Measurements from ENCODE around the gene POLR1A. TPM values are rescaled to one million over a fixed set of nuclear protein-coding genes. Genes with fewer than 3 reads are reported as not detected.

POLR1A gene
- total and polyA plus RNA-seq, 2 experiments from 2014 or later = 6.3 to 19.0 TPM

DNA sequence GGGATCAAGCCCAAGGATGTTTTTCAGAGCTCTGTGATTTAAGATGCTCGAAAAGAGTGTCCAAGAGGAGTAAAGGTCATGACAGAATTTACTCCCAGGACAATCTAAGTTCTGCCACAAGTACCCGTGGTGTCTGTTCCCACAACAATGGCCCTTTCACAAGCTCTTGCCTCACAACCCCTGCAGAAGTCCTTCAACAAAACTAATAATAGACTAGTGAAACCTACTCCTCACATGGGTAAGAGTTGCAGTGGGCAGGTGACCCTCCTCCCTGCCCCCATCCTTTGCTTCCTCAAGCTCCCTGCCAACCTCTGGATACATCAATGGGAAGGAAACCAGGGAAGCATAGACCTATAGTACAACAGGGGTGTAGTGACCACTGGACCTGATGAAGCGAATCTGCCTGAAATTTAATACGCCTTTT is 35.3 kb upstream of the POLR1A start:
- WGBS (ENCODE audit: low lambda C conversion rate, missing lambda C conversion rate) = 92% methylated on average over 4 of the region's 4 CpGs
- Histone ChIP-seq H3K79me2 (no peaks in the 10 kb centered on the region), H3K4me3 (no peak overlapping the region), H3K27ac (no peak overlapping the region), H3K4me2 (no peak overlapping the region), H2AFZ (no peak overlapping the region), H3K36me3 (replicated peaks; ENCODE audit: insufficient read depth, low read depth) (peaks cover 4% of the 10 kb centered on the region), H3K9me2 (replicated peaks; ENCODE audit: insufficient read depth) (no peaks in the 10 kb centered on the region), H3K4me1 (ENCODE audit: insufficient read depth) (no peaks in the 10 kb centered on the region), H3K27me3 (no peaks in the 10 kb centered on the region), H3K9me3 (ENCODE audit: low read depth) (no peaks in the 10 kb centered on the region), H4K20me1 (ENCODE audit: insufficient read depth, poor library complexity, severe bottlenecking) (no peaks in the 10 kb centered on the region)
- TF ChIP-seq EZH2phosphoT487 (IDR thresholded peaks at IDR 0.05; ENCODE audit: low read depth, severe bottlenecking, unreplicated experiment) (no peak), EZH2 (IDR thresholded peaks at IDR 0.05; ENCODE audit: borderline replicate concordance) (no peak)
- TF ChIP-seq, protein P1, sequence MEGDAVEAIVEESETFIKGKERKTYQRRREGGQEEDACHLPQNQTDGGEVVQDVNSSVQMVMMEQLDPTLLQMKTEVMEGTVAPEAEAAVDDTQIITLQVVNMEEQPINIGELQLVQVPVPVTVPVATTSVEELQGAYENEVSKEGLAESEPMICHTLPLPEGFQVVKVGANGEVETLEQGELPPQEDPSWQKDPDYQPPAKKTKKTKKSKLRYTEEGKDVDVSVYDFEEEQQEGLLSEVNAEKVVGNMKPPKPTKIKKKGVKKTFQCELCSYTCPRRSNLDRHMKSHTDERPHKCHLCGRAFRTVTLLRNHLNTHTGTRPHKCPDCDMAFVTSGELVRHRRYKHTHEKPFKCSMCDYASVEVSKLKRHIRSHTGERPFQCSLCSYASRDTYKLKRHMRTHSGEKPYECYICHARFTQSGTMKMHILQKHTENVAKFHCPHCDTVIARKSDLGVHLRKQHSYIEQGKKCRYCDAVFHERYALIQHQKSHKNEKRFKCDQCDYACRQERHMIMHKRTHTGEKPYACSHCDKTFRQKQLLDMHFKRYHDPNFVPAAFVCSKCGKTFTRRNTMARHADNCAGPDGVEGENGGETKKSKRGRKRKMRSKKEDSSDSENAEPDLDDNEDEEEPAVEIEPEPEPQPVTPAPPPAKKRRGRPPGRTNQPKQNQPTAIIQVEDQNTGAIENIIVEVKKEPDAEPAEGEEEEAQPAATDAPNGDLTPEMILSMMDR (IDR thresholded peaks at IDR 0.05; ENCODE audit: poor library complexity) = no peak
- no peak for DNase-seq (ENCODE audit: low spot score)

GRCh38 chr2:86139981-86140380 is 34.3 kb upstream of the POLR1A start:
- H3K9me3 ChIP-seq (ENCODE audit: low read depth) = no peaks in the 10 kb centered on the region
- H3K4me2 ChIP-seq = no peak overlapping the region
- peaks cover 9% of the 10 kb centered on the region for H3K36me3 ChIP-seq (replicated peaks; ENCODE audit: insufficient read depth, low read depth)
- TF ChIP-seq EZH2 (IDR thresholded peaks at IDR 0.05; ENCODE audit: borderline replicate concordance) (no peak), EZH2phosphoT487 (IDR thresholded peaks at IDR 0.05; ENCODE audit: low read depth, severe bottlenecking, unreplicated experiment) (no peak)
- TF ChIP-seq, protein P1 (IDR thresholded peaks at IDR 0.05; ENCODE audit: poor library complexity) = no peak
- no peak overlapping the region for H2AFZ ChIP-seq
- H3K4me1 ChIP-seq (ENCODE audit: insufficient read depth) = no peaks in the 10 kb centered on the region
- DNase-seq (ENCODE audit: low spot score) = no peak
- H3K9me2 ChIP-seq (replicated peaks; ENCODE audit: insufficient read depth) = no peaks in the 10 kb centered on the region
- H3K4me3 ChIP-seq = no peak overlapping the region
- H4K20me1 ChIP-seq (ENCODE audit: insufficient read depth, poor library complexity, severe bottlenecking) = no peaks in the 10 kb centered on the region
- H3K27ac ChIP-seq = no peak overlapping the region
- no peaks in the 10 kb centered on the region for H3K79me2 ChIP-seq
- no peaks in the 10 kb centered on the region for H3K27me3 ChIP-seq
- WGBS (ENCODE audit: low lambda C conversion rate, missing lambda C conversion rate) = 99% methylated on average over 4 of the region's 4 CpGs

DNA sequence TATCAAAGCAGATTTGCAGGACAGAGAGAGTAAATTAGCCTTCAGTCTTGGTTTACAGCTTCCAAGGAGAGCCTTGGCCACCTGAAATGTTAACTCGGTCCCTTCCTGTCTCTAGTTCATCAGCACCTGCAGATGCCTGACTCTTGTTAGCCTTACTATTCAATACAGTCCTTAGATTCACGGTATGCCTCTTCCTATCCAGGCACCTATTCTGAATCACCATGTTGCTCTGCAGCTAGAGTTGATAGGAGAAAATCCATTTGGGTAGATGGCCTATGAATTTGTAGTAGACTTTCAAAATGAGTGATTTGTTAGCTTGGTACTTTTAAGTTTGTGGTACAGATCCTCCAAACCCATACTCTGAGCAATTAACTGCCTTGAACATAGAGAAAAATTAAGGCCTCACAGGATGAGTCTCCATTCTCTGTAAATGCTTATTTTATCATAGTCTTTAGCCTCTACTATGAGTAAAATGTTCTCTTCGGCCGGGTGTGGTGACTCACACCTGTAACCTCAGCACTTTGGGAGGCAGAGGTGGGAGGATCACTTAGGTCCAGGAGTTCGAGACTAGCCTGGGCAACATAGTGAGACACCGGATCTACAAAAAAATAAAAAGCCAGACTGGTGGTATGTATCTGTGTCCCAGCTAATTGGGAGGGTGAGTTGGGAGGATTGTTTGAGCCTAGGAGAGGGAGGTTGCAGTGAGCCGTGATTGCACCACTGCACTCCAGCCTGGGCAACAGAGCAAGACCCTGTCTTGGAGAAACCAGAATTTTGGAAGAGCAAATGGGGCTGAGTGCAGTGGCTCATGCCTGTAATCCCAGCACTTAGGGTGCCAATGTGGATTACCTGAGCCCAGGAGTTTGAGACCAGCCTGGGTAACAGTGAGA is 33.3 kb upstream of the POLR1A start:
- Histone ChIP-seq H3K79me2 (no peaks in the 10 kb centered on the region), H4K20me1 (ENCODE audit: insufficient read depth, poor library complexity, severe bottlenecking) (no peaks in the 10 kb centered on the region), H3K9me2 (replicated peaks; ENCODE audit: insufficient read depth) (no peaks in the 10 kb centered on the region), H3K4me1 (ENCODE audit: insufficient read depth) (no peaks in the 10 kb centered on the region), H3K4me2 (no peak overlapping the region), H3K4me3 (no peak overlapping the region), H3K27ac (no peak overlapping the region), H3K27me3 (no peaks in the 10 kb centered on the region), H3K36me3 (replicated peaks; ENCODE audit: insufficient read depth, low read depth) (peaks cover 10% of the 10 kb centered on the region), H3K9me3 (ENCODE audit: low read depth) (no peaks in the 10 kb centered on the region), H2AFZ (no peak overlapping the region)
- DNase-seq (ENCODE audit: low spot score) = no peak
- TF ChIP-seq, protein P1 (IDR thresholded peaks at IDR 0.05; ENCODE audit: poor library complexity) = no peak
- no peak for TF ChIP-seq EZH2phosphoT487 (IDR thresholded peaks at IDR 0.05; ENCODE audit: low read depth, severe bottlenecking, unreplicated experiment)
- TF ChIP-seq EZH2 (IDR thresholded peaks at IDR 0.05; ENCODE audit: borderline replicate concordance) = no peak
- 92% methylated on average over 7 of the region's 7 CpGs for WGBS (ENCODE audit: low lambda C conversion rate, missing lambda C conversion rate)
